SK-N-SH (cell line): ENCODE data around the gene FALEC. TPM values are rescaled to one million over a fixed set of nuclear protein-coding genes. Genes with fewer than 3 reads are reported as not detected.
A peak's percentile ranks its signal among the peaks of the same experiment; 100 is the strongest.

Experiments used
- CTCF ChIA-PET: fragments of 300-600, 350-600 bp; formaldehyde crosslinking; extraction: SDS; loops from one replicate; lab custom pipeline; 2021; lab: Yijun Ruan, JAX
- POLR2A ChIA-PET: fragments of 350-600 bp; sonication (Branson Sonifier 250); formaldehyde crosslinking; extraction: SDS; loops from one replicate; lab custom pipeline; 2020; ENCODE audit warnings: antibody characterized with exemption, inconsistent platforms; lab: Yijun Ruan, JAX
- DNase-seq: peaks from one replicate; pipeline ENCODE4 v3.0.0; 2012
- H2AFZ ChIP-seq: fragments of 200-600 bp; sonication (generic); 2 replicates; pipeline ENCODE4 v1.8.1; 2016; ENCODE audit warnings: antibody characterized with exemption, mild to moderate bottlenecking, low read depth
- H3F3A ChIP-seq: fragments of 200-600 bp; sonication (generic); replicated peaks from 2 replicates; pipeline ENCODE3; 2016; ENCODE audit warnings: antibody characterized with exemption, mild to moderate bottlenecking; ENCODE audit not compliant: insufficient read depth
- H3K27ac ChIP-seq, 2 experiments: fragments of 200-500 bp in 1 of 2; fragments of 200-600 bp in 1 of 2; sonication (Bioruptor generic) in 1 of 2; sonication (generic), shearing (Covaris generic) in 1 of 2; 2 replicates each; pipeline versions ENCODE4 v1.5.1 to v1.6.1; 2014 to 2016; ENCODE audit warnings: low read depth in 2 of 2, inconsistent platforms in 1 of 2, low read length in 1 of 2, mild to moderate bottlenecking in 1 of 2, mixed read lengths in 1 of 2
- H3K27me3 ChIP-seq: fragments of 200-600 bp; sonication (generic), shearing (Covaris generic); 2 replicates; pipeline ENCODE4 v1.6.1; 2016; ENCODE audit warnings: mixed run types; ENCODE audit not compliant: insufficient read depth
- H3K36me3 ChIP-seq, 2 experiments: fragments of 200-500 bp in 1 of 2; fragments of 200-600 bp in 1 of 2; sonication (Bioruptor generic) in 1 of 2; sonication (generic) in 1 of 2; replicated peaks in 1 of 2; 2 replicates each; pipeline versions ENCODE3 to v1.5.1; 2014 to 2016; ENCODE audit warnings: low read length in 1 of 2, mild to moderate bottlenecking in 1 of 2; ENCODE audit not compliant: insufficient read depth in 2 of 2, control insufficient read depth in 1 of 2
- H3K4me1 ChIP-seq, 2 experiments: fragments of 200-500 bp in 1 of 2; fragments of 200-600 bp in 1 of 2; sonication (Bioruptor generic) in 1 of 2; sonication (generic), shearing (Covaris generic) in 1 of 2; 2 replicates each; pipeline versions ENCODE4 v1.5.1 to v1.6.1; 2014 to 2016; ENCODE audit warnings: low read depth in 1 of 2, low read length in 1 of 2, mixed run types in 1 of 2; ENCODE audit not compliant: insufficient read depth in 2 of 2, control insufficient read depth in 1 of 2
- H3K4me2 ChIP-seq: fragments of 200-600 bp; sonication (generic), shearing (Covaris generic); 2 replicates; pipeline ENCODE4 v1.6.1; 2017; ENCODE audit warnings: mixed run types
- H3K4me3 ChIP-seq, 2 experiments: fragments of 200-500 bp in 1 of 2; fragments of 200-600 bp in 1 of 2; sonication (Bioruptor generic) in 1 of 2; sonication (generic), shearing (Covaris generic) in 1 of 2; 2 replicates each; pipeline versions ENCODE4 v1.5.1 to v1.8.1; 2014 to 2016; ENCODE audit warnings: low read depth in 2 of 2, inconsistent platforms in 1 of 2, low read length in 1 of 2, mild to moderate bottlenecking in 1 of 2, mixed read lengths in 1 of 2, moderate library complexity in 1 of 2
- H3K79me2 ChIP-seq: fragments of 200-600 bp; sonication (generic); 2 replicates; pipeline ENCODE4 v1.8.1; 2017; ENCODE audit warnings: mild to moderate bottlenecking; ENCODE audit not compliant: insufficient read depth
- H3K9ac ChIP-seq: fragments of 200-600 bp; sonication (generic); 2 replicates; pipeline ENCODE4 v1.6.1; 2017; ENCODE audit warnings: mixed run types
- H3K9me2 ChIP-seq: fragments of 200-600 bp; sonication (generic); 2 replicates; pipeline ENCODE4 v1.6.1; 2017; ENCODE audit warnings: mixed run types
- H3K9me3 ChIP-seq: fragments of 200-600 bp; sonication (generic); 2 replicates; pipeline ENCODE4 v1.6.1; 2017; ENCODE audit warnings: mixed run types, mild to moderate bottlenecking, moderate library complexity
- H4K20me1 ChIP-seq: fragments of 200-600 bp; sonication (generic); 2 replicates; pipeline ENCODE4 v1.6.1; 2017; ENCODE audit warnings: mild to moderate bottlenecking, mixed run types; ENCODE audit not compliant: insufficient read depth
- CHD2 ChIP-seq: fragments of 150-350 bp; IDR thresholded peaks from 2 replicates; pipeline ENCODE4 v1.6.1; 2018; ENCODE audit warnings: low read length; ENCODE audit not compliant: partially characterized antibody
- ELF1 ChIP-seq: IDR thresholded peaks from 2 replicates; pipeline ENCODE4 v1.4.0; 2012
- EP300 ChIP-seq, 2 experiments: IDR thresholded peaks; 2 replicates each; pipeline versions ENCODE4 v1.4.0 to v1.6.1; 2012; ENCODE audit warnings: borderline replicate concordance in 1 of 2, low read depth in 1 of 2, low read length in 1 of 2
- GABPA ChIP-seq: IDR thresholded peaks from 2 replicates; pipeline ENCODE4 v1.4.0; 2012; ENCODE audit warnings: low read depth, mild to moderate bottlenecking
- JUND ChIP-seq: IDR thresholded peaks from 2 replicates; pipeline ENCODE4 v1.4.0; 2012
- MXI1 ChIP-seq: IDR thresholded peaks from 2 replicates; pipeline ENCODE4 v1.6.1; 2012; ENCODE audit warnings: mild to moderate bottlenecking, low read depth, low read length, improper control_type of control experiment
- RAD21 ChIP-seq: IDR thresholded peaks from 2 replicates; pipeline ENCODE4 v1.6.1; 2012; ENCODE audit warnings: mild to moderate bottlenecking, low read length
- RCOR1 ChIP-seq: fragments of 150-350 bp; IDR thresholded peaks from 2 replicates; pipeline ENCODE4 v1.6.1; 2017; ENCODE audit warnings: antibody characterized with exemption, low read length
- SIN3A ChIP-seq: IDR thresholded peaks from 2 replicates; pipeline ENCODE4 v1.6.1; 2012; ENCODE audit warnings: low read depth, mild to moderate bottlenecking, low read length, moderate library complexity, borderline replicate concordance
- TCF12 ChIP-seq: IDR thresholded peaks from 2 replicates; pipeline ENCODE4 v1.4.0; 2012
- TEAD4 ChIP-seq: IDR thresholded peaks from 2 replicates; pipeline ENCODE4 v1.4.0; 2012; ENCODE audit warnings: mild to moderate bottlenecking, borderline replicate concordance; ENCODE audit not compliant: insufficient read depth
- WGBS: methylation state at CpG from one replicate; pipeline ENCODE4 v1.1.6; 2017; ENCODE audit warnings: low lambda C conversion rate; 5-methylcytosine and 5-hydroxymethylcytosine counted together
- polyA plus RNA-seq, 3 experiments: library from polyadenylated mRNA; depleted of rRNA; stranded (reverse); fragments of >200 nt; gene quantifications; 2 replicates each; pipeline ENCODE4 v1.2.3, GENCODE V29; 2012
- TF ChIP-seq, protein P1 (sequence below): IDR thresholded peaks from 2 replicates; pipeline ENCODE4 v1.4.0; 2012; ENCODE audit warnings: low read depth
- TF ChIP-seq, protein P2 (sequence below): IDR thresholded peaks from 2 replicates; pipeline ENCODE4 v1.4.0; 2012; ENCODE audit warnings: low read depth, borderline replicate concordance
- TF ChIP-seq, protein P3 (sequence below): fragments of 200-600 bp; sonication (generic); IDR thresholded peaks from 2 replicates; pipeline ENCODE4 v1.6.1; 2017; ENCODE audit warnings: antibody characterized with exemption, mild to moderate bottlenecking, moderate library complexity
- TF ChIP-seq, protein P4 (sequence below): IDR thresholded peaks from 2 replicates; pipeline ENCODE4 v1.6.1; 2012; ENCODE audit warnings: mild to moderate bottlenecking, low read depth, low read length, moderate library complexity
- TF ChIP-seq, protein P5 (sequence below): IDR thresholded peaks from 2 replicates; pipeline ENCODE4 v1.4.0; 2012; ENCODE audit warnings: low read depth, borderline replicate concordance
- TF ChIP-seq, protein P6 (sequence below): IDR thresholded peaks from 2 replicates; pipeline ENCODE4; 2012

Gene FALEC
- polyA plus RNA-seq, 1 of the 3 experiments (the other 2 are of a cell fraction), result 0.72 TPM

DNA sequence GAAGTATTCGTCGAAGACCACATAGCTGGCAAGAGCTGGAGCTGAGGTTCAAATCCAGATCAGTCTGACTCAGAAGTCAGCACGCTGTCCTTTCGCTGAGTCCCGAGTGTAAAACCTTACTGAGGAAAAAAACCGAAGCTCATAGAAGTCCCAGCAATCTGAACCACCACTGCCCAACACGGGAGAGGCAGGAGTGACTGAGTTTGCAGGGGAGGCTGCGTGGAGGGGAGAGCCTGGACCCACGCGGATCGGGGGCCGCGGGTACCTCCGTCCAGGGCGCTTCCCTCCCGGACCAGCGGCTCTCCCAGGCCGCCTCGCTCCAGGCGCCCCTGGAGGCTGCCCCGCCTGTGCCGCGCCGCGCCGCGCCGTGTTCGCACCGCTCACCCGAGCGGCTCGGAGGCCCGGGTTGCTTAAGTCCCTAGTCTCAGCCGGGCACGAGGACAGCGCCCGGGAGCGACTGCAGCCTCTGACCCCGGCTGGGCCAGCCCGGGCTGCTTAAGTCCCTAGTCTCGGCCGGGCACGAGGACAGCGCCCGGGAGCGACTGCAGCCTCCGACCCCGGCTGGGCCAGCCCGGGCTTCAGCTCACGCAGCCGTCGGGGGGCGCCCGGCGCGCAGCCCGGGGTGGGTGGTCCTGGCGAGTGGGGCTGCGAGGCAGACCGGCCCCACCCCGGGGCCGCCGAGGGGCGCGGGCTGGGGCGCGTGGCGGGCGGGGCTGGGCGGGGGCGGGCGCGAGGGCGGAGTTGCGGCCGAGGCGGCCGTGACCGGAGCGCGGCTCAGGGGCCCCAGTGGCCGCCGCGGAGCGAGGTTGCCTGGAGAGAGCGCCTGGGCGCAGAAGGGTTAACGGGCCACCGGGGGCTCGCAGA, 33.3 kb downstream of the FALEC start, which contains the start of gene ADAMTSL4:
Gene ADAMTSL4, plus strand, starts transcription at position 777 of the 864 bp plus-strand sequence. CDS start 2,881 bp downstream, outside the sequence.
- H3K9me2 ChIP-seq, result no peaks in the 10 kb centered on the region
- peak within 1 kb of the TSS; percentile 55 for H3K9ac ChIP-seq
- H3K4me2 ChIP-seq, result peak within 1 kb of the TSS; percentile 77
- H3K79me2 ChIP-seq, result no peaks in the 10 kb centered on the region
- peaks cover 17% of the 10 kb centered on the region for H3F3A ChIP-seq
- H3K4me1 ChIP-seq, result peaks cover 8 to 13% of the 10 kb centered on the region in 2 experiments; a peak in 2 of 4 replicates
- no peaks in the 10 kb centered on the region for H4K20me1 ChIP-seq
- peak within 1 kb of the TSS; percentile 50; the same call in 1 of the 2 replicates for H2AFZ ChIP-seq
- ChIA-PET CTCF (interaction anchor here (0.7 to 10.0 kb wide), 8 partner anchors 12 to 457 kb away, joined by 3 to 88 read pairs (median 4); partner anchors contain the start of gene MINDY1), POLR2A (interaction anchor here (0.6 to 1.5 kb wide), 4 partner anchors 13 to 140 kb away, joined by 3 to 4 read pairs (median 4); partner anchors contain the start of gene MCL1)
- WGBS, result 2% methylated on average over 19 of the region's 91 CpGs
- no peaks in the 10 kb centered on the region for H3K9me3 ChIP-seq
- no peaks in the 10 kb centered on the region for H3K36me3 ChIP-seq
- TF ChIP-seq TEAD4 (no peak), SIN3A (peak; percentile 22; the same call in 1 of the 2 replicates), RCOR1 (no peak), GABPA (no peak), TCF12 (no peak), CHD2 (no peak), JUND (no peak), RAD21 (no peak), EP300 (IDR thresholded peaks at IDR 0.05; ENCODE audit: borderline replicate concordance in 1 of 2, low read depth in 1 of 2, low read length in 1 of 2) (no peak), MXI1 (peak; percentile 80), ELF1 (no peak)
- TF ChIP-seq, protein P1, sequence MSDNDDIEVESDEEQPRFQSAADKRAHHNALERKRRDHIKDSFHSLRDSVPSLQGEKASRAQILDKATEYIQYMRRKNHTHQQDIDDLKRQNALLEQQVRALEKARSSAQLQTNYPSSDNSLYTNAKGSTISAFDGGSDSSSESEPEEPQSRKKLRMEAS, result no peak; the same call in 1 of the 2 replicates
- TF ChIP-seq, protein P2, sequence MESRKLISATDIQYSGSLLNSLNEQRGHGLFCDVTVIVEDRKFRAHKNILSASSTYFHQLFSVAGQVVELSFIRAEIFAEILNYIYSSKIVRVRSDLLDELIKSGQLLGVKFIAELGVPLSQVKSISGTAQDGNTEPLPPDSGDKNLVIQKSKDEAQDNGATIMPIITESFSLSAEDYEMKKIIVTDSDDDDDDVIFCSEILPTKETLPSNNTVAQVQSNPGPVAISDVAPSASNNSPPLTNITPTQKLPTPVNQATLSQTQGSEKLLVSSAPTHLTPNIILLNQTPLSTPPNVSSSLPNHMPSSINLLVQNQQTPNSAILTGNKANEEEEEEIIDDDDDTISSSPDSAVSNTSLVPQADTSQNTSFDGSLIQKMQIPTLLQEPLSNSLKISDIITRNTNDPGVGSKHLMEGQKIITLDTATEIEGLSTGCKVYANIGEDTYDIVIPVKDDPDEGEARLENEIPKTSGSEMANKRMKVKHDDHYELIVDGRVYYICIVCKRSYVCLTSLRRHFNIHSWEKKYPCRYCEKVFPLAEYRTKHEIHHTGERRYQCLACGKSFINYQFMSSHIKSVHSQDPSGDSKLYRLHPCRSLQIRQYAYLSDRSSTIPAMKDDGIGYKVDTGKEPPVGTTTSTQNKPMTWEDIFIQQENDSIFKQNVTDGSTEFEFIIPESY, result no peak
- TF ChIP-seq, protein P3, sequence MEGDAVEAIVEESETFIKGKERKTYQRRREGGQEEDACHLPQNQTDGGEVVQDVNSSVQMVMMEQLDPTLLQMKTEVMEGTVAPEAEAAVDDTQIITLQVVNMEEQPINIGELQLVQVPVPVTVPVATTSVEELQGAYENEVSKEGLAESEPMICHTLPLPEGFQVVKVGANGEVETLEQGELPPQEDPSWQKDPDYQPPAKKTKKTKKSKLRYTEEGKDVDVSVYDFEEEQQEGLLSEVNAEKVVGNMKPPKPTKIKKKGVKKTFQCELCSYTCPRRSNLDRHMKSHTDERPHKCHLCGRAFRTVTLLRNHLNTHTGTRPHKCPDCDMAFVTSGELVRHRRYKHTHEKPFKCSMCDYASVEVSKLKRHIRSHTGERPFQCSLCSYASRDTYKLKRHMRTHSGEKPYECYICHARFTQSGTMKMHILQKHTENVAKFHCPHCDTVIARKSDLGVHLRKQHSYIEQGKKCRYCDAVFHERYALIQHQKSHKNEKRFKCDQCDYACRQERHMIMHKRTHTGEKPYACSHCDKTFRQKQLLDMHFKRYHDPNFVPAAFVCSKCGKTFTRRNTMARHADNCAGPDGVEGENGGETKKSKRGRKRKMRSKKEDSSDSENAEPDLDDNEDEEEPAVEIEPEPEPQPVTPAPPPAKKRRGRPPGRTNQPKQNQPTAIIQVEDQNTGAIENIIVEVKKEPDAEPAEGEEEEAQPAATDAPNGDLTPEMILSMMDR, result peak; percentile 27; the same call in 1 of the 2 replicates
- TF ChIP-seq, protein P4, sequence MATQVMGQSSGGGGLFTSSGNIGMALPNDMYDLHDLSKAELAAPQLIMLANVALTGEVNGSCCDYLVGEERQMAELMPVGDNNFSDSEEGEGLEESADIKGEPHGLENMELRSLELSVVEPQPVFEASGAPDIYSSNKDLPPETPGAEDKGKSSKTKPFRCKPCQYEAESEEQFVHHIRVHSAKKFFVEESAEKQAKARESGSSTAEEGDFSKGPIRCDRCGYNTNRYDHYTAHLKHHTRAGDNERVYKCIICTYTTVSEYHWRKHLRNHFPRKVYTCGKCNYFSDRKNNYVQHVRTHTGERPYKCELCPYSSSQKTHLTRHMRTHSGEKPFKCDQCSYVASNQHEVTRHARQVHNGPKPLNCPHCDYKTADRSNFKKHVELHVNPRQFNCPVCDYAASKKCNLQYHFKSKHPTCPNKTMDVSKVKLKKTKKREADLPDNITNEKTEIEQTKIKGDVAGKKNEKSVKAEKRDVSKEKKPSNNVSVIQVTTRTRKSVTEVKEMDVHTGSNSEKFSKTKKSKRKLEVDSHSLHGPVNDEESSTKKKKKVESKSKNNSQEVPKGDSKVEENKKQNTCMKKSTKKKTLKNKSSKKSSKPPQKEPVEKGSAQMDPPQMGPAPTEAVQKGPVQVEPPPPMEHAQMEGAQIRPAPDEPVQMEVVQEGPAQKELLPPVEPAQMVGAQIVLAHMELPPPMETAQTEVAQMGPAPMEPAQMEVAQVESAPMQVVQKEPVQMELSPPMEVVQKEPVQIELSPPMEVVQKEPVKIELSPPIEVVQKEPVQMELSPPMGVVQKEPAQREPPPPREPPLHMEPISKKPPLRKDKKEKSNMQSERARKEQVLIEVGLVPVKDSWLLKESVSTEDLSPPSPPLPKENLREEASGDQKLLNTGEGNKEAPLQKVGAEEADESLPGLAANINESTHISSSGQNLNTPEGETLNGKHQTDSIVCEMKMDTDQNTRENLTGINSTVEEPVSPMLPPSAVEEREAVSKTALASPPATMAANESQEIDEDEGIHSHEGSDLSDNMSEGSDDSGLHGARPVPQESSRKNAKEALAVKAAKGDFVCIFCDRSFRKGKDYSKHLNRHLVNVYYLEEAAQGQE, result peak; percentile 7; the same call in 1 of the 2 replicates
- TF ChIP-seq, protein P5, sequence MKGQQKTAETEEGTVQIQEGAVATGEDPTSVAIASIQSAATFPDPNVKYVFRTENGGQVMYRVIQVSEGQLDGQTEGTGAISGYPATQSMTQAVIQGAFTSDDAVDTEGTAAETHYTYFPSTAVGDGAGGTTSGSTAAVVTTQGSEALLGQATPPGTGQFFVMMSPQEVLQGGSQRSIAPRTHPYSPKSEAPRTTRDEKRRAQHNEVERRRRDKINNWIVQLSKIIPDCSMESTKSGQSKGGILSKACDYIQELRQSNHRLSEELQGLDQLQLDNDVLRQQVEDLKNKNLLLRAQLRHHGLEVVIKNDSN, result no peak
- TF ChIP-seq, protein P6, sequence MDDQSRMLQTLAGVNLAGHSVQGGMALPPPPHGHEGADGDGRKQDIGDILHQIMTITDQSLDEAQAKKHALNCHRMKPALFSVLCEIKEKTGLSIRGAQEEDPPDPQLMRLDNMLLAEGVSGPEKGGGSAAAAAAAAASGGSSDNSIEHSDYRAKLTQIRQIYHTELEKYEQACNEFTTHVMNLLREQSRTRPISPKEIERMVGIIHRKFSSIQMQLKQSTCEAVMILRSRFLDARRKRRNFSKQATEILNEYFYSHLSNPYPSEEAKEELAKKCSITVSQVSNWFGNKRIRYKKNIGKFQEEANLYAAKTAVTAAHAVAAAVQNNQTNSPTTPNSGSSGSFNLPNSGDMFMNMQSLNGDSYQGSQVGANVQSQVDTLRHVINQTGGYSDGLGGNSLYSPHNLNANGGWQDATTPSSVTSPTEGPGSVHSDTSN, result no peak
- H3K4me3 ChIP-seq, result peak within 1 kb of the TSS; percentile 51 to 61
- peak within 1 kb of the TSS in 1 of 2 experiments; percentile 39; a peak in 2 of 4 replicates for H3K27ac ChIP-seq
- DNase-seq, result peak; percentile 90
- no peaks in the 10 kb centered on the region for H3K27me3 ChIP-seq
